HCT116 (cell line): Measurements from ENCODE around the gene TRAF2.

ENCODE experiments used
- CEBPB ChIP-seq: IDR thresholded peaks from 2 replicates; pipeline ENCODE4 v1.6.1; 2012; ENCODE audit warnings: low read depth
- EZH2 ChIP-seq: fragments of 200-600 bp; sonication (generic); IDR thresholded peaks from 2 replicates; pipeline ENCODE4 v1.6.1; 2017; ENCODE audit warnings: antibody characterized with exemption, mixed run types
- TF ChIP-seq, protein P1 (sequence below), 3 experiments: fragments of 200-600 bp in 1 of 3; sonication (generic) in 1 of 3; IDR thresholded peaks in 2 of 3; conservative IDR thresholded peaks in 1 of 3; 2 replicates each; pipeline ENCODE4 v1.5.1; 2012 to 2017; ENCODE audit warnings: low read depth in 2 of 3, low read length in 2 of 3, antibody characterized with exemption in 1 of 3, borderline replicate concordance in 1 of 3, control low read depth in 1 of 3, mild to moderate bottlenecking in 1 of 3, mixed read lengths in 1 of 3, mixed run types in 1 of 3, moderate library complexity in 1 of 3; ENCODE audit not compliant: insufficient read depth in 1 of 3

- TF ChIP-seq, protein P1, sequence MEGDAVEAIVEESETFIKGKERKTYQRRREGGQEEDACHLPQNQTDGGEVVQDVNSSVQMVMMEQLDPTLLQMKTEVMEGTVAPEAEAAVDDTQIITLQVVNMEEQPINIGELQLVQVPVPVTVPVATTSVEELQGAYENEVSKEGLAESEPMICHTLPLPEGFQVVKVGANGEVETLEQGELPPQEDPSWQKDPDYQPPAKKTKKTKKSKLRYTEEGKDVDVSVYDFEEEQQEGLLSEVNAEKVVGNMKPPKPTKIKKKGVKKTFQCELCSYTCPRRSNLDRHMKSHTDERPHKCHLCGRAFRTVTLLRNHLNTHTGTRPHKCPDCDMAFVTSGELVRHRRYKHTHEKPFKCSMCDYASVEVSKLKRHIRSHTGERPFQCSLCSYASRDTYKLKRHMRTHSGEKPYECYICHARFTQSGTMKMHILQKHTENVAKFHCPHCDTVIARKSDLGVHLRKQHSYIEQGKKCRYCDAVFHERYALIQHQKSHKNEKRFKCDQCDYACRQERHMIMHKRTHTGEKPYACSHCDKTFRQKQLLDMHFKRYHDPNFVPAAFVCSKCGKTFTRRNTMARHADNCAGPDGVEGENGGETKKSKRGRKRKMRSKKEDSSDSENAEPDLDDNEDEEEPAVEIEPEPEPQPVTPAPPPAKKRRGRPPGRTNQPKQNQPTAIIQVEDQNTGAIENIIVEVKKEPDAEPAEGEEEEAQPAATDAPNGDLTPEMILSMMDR (IDR thresholded peaks at IDR 0.05 in 2 of 3, conservative IDR thresholded peaks at IDR 0.05 in 1 of 3; ENCODE audit: borderline replicate concordance in 1 of 3, insufficient read depth in 1 of 3, low read depth in 2 of 3, low read length in 2 of 3) = no peak
- TF ChIP-seq CEBPB (no peak), EZH2 (no peak)
Measured at GRCh38 chr9:136903041-136903554, 16.8 kb downstream of the TRAF2 start.
